IMR-90 (cell line): ENCODE measurements around the gene OXSR1. TPM values are rescaled to one million over a fixed set of nuclear protein-coding genes. Genes with fewer than 3 reads are reported as not detected.

ENCODE experiments used
- ATAC-seq: fragments of 200-7000 bp; cut with Tn5 transposase; 2 replicates; pipeline ENCODE4 v1.9.1; 2020; ENCODE audit warnings: low read depth, mild to moderate bottlenecking, moderate library complexity
- BruUV-seq: library from RNA; stranded (reverse); fragments of 400-500 nt; replicated peaks from 2 replicates; lab custom pipeline; 2021; lab: Mats Ljungman, UMichigan
- CTCF ChIA-PET: fragments of 300-600 bp; formaldehyde crosslinking; extraction: SDS; loops from one replicate; lab custom pipeline; 2021; ENCODE audit warnings: antibody characterized with exemption; lab: Yijun Ruan, JAX
- POLR2A ChIA-PET: fragments of 300-600 bp; sonication (Branson Sonifier 250); formaldehyde crosslinking; loops from one replicate; lab custom pipeline; 2022; ENCODE audit warnings: antibody characterized with exemption; ENCODE audit not compliant: unreplicated experiment; lab: Charles Lee
- DNase-seq: peaks from one replicate; pipeline ENCODE4 v3.0.0; 2013
- H2AFZ ChIP-seq: replicated peaks from 2 replicates; pipeline ENCODE3; 2013; ENCODE audit warnings: low read length, mild to moderate bottlenecking; ENCODE audit not compliant: poor library complexity
- H2AK5ac ChIP-seq: 2 replicates; pipeline ENCODE4 v1.6.1; 2013; ENCODE audit warnings: low read depth, low read length, inconsistent platforms
- H2AK9ac ChIP-seq: replicated peaks from 2 replicates; pipeline ENCODE3; 2013; ENCODE audit warnings: mild to moderate bottlenecking, low read depth, low read length, moderate library complexity; ENCODE audit not compliant: poor library complexity
- H2BK120ac ChIP-seq: 2 replicates; pipeline ENCODE4 v1.6.1; 2013; ENCODE audit warnings: low read depth, low read length, inconsistent platforms
- H2BK15ac ChIP-seq: 3 replicates; pipeline ENCODE4 v1.6.1; 2013; ENCODE audit warnings: low read depth, low read length, inconsistent platforms
- H2BK20ac ChIP-seq: 2 replicates; pipeline ENCODE4 v1.6.1; 2013; ENCODE audit warnings: low read depth, mild to moderate bottlenecking, inconsistent platforms, low read length, moderate library complexity
- H2BK5ac ChIP-seq: 2 replicates; pipeline ENCODE4 v1.6.1; 2013; ENCODE audit warnings: mild to moderate bottlenecking, low read depth, low read length, inconsistent platforms; ENCODE audit not compliant: poor library complexity, severe bottlenecking
- H3K14ac ChIP-seq: replicated peaks from 2 replicates; pipeline ENCODE4 v1.6.1; 2013; ENCODE audit warnings: low read depth, low read length, inconsistent platforms
- H3K18ac ChIP-seq: 2 replicates; pipeline ENCODE4 v1.6.1; 2013; ENCODE audit warnings: low read depth, low read length, control low read depth
- H3K23ac ChIP-seq: 2 replicates; pipeline ENCODE4 v1.6.1; 2013; ENCODE audit warnings: low read depth, low read length, inconsistent platforms
- H3K27ac ChIP-seq: 2 replicates; pipeline ENCODE4 v1.5.1; 2013; ENCODE audit warnings: mild to moderate bottlenecking, control low read depth, low read length; ENCODE audit not compliant: insufficient read depth
- H3K27me3 ChIP-seq: 2 replicates; pipeline ENCODE4 v1.6.1; 2013; ENCODE audit warnings: low read length; ENCODE audit not compliant: control insufficient read depth, insufficient read depth
- H3K36me3 ChIP-seq: 2 replicates; pipeline ENCODE4 v1.6.1; 2013; ENCODE audit warnings: low read length, mixed read lengths; ENCODE audit not compliant: control insufficient read depth, insufficient read depth
- H3K4ac ChIP-seq: 2 replicates; pipeline ENCODE4 v1.6.1; 2013; ENCODE audit warnings: low read depth, low read length, inconsistent platforms
- H3K4me1 ChIP-seq: 2 replicates; pipeline ENCODE4 v1.6.1; 2013; ENCODE audit warnings: low read length, mixed read lengths; ENCODE audit not compliant: control insufficient read depth, insufficient read depth
- H3K4me2 ChIP-seq: 2 replicates; pipeline ENCODE4 v1.6.1; 2013; ENCODE audit warnings: low read depth, mild to moderate bottlenecking, control low read depth, low read length, moderate library complexity
- H3K4me3 ChIP-seq: 2 replicates; pipeline ENCODE4 v1.5.1; 2013; ENCODE audit warnings: low read depth, mild to moderate bottlenecking, control low read depth, low read length, moderate library complexity; ENCODE audit not compliant: insufficient read depth
- H3K56ac ChIP-seq: 2 replicates; pipeline ENCODE4 v1.6.1; 2013; ENCODE audit warnings: low read length, inconsistent platforms; ENCODE audit not compliant: insufficient read depth; ENCODE audit errors: extremely low read depth
- H3K79me1 ChIP-seq, 2 experiments: 2 replicates each; pipeline ENCODE4 v1.6.1; 2013; ENCODE audit warnings: low read length in 2 of 2, inconsistent platforms in 1 of 2, low read depth in 1 of 2
- H3K9ac ChIP-seq: 2 replicates; pipeline ENCODE4 v1.6.1; 2013; ENCODE audit warnings: low read depth, low read length, control low read depth
- H3K9me1 ChIP-seq: 2 replicates; pipeline ENCODE4 v1.6.1; 2013; ENCODE audit warnings: low read length, inconsistent platforms; ENCODE audit not compliant: insufficient read depth
- H3K9me3 ChIP-seq: 2 replicates; pipeline ENCODE4 v1.6.1; 2013; ENCODE audit warnings: low read length; ENCODE audit not compliant: control insufficient read depth, insufficient read depth
- H4K20me1 ChIP-seq: 2 replicates; pipeline ENCODE4 v1.6.1; 2013; ENCODE audit warnings: low read length, inconsistent platforms; ENCODE audit not compliant: insufficient read depth
- H4K5ac ChIP-seq: 2 replicates; pipeline ENCODE4 v1.6.1; 2013; ENCODE audit warnings: mild to moderate bottlenecking, low read depth, low read length, control low read depth
- H4K8ac ChIP-seq, 2 experiments: 2 replicates each; pipeline ENCODE4 v1.6.1; 2013; ENCODE audit warnings: low read depth in 2 of 2, low read length in 2 of 2, control low read depth in 1 of 2, inconsistent platforms in 1 of 2
- H4K91ac ChIP-seq: 2 replicates; pipeline ENCODE4 v1.6.1; 2013; ENCODE audit warnings: low read depth, low read length, inconsistent platforms; ENCODE audit not compliant: insufficient read depth
- CEBPB ChIP-seq: IDR thresholded peaks from 2 replicates; pipeline ENCODE4 v1.6.1; 2012; ENCODE audit warnings: low read depth, low read length, improper control_type of control experiment
- CHD1 ChIP-seq: IDR thresholded peaks from 2 replicates; pipeline ENCODE4 v1.6.1; 2012; ENCODE audit warnings: low read depth, low read length, improper control_type of control experiment
- CTCF ChIP-seq: conservative IDR thresholded peaks from 2 replicates; pipeline ENCODE4 v1.5.1; 2012; ENCODE audit warnings: mild to moderate bottlenecking, low read depth, low read length, improper control_type of control experiment
- MAFK ChIP-seq: IDR thresholded peaks from 2 replicates; pipeline ENCODE4 v1.6.1; 2012; ENCODE audit warnings: low read depth, low read length, improper control_type of control experiment
- MXI1 ChIP-seq: IDR thresholded peaks from 2 replicates; pipeline ENCODE4 v1.6.1; 2012; ENCODE audit warnings: low read depth, mild to moderate bottlenecking, low read length, moderate library complexity, borderline replicate concordance
- NFE2L2 ChIP-seq: fragments of 150-350 bp; IDR thresholded peaks from 2 replicates; pipeline ENCODE4 v1.6.1; 2016; ENCODE audit warnings: low read depth, mild to moderate bottlenecking, low read length
- RCOR1 ChIP-seq: IDR thresholded peaks from 2 replicates; pipeline ENCODE4 v1.6.1; 2012; ENCODE audit warnings: mild to moderate bottlenecking, low read length, improper control_type of control experiment; ENCODE audit not compliant: insufficient replicate concordance
- RFX5 ChIP-seq: IDR thresholded peaks from 2 replicates; pipeline ENCODE4 v1.8.0; 2012; ENCODE audit warnings: low read depth, mild to moderate bottlenecking, low read length, moderate library complexity
- USF2 ChIP-seq: fragments of 150-350 bp; IDR thresholded peaks from 2 replicates; pipeline ENCODE4 v1.6.1; 2017; ENCODE audit warnings: mild to moderate bottlenecking, antibody characterized with exemption, low read length, low read depth
- WGBS, 2 experiments: methylation state at CpG; one replicate each; pipeline versions ENCODE4 v1.1.5 to v1.1.7; 2013; ENCODE audit warnings: missing lambda C conversion rate in 2 of 2; ENCODE audit not compliant: insufficient read length in 1 of 2; ENCODE audit errors: extremely low coverage in 2 of 2; 5-methylcytosine and 5-hydroxymethylcytosine counted together
- dilution Hi-C: fragments of 300-500 bp; cut with HindIII; formaldehyde crosslinking; loops from one replicate; pipeline ENCODE4 v1.14.3; 2018; ENCODE audit warnings: low sequenced_read_pairs; ENCODE audit not compliant: unreplicated experiment
- in situ Hi-C: fragments of 300-500 bp; cut with MboI; formaldehyde crosslinking; loops from 3 replicates; pipeline ENCODE4 v1.14.3; 2019; ENCODE audit warnings: low sequenced_read_pairs, inconsistent platforms, mixed read lengths
- intact Hi-C: fragments of 100-400 bp; cut with micrococcal nuclease; formaldehyde crosslinking; loops from 2 replicates; pipeline ENCODE4 v1.10.0; 2022
- polyA plus RNA-seq, 3 experiments: library from polyadenylated mRNA; depleted of rRNA; stranded (reverse); fragments of >200 nt; gene quantifications; 2 replicates each; pipeline ENCODE4 v1.2.3, GENCODE V29; 2012; ENCODE audit warnings: low replicate concordance in 1 of 3
- total RNA-seq: library from RNA; depleted of rRNA; stranded (reverse); fragments of >200 nt; gene quantifications from 2 replicates; pipeline ENCODE4 v1.2.3, GENCODE V29; 2012

Gene OXSR1
- total and polyA plus RNA-seq, 2 of the 4 experiments (the other 2 are of a cell fraction): 32.9 to 37.6 TPM

- Histone ChIP-seq H3K4ac (no peak overlapping the region), H4K20me1 (peaks cover 54% of the 10 kb centered on the region; the same call in 1 of the 2 replicates), H3K27ac (no peak overlapping the region), H3K4me3 (no peak overlapping the region), H4K5ac (no peak overlapping the region), H3K9me3 (no peaks in the 10 kb centered on the region), H3K18ac (no peak overlapping the region), H2AK5ac (no peak overlapping the region), H3K4me2 (no peak overlapping the region), H2BK20ac (no peak overlapping the region), H3K36me3 (peaks cover 7% of the 10 kb centered on the region), H4K8ac (no peak overlapping the region), H2BK120ac (no peak overlapping the region), H3K14ac (no peak overlapping the region), H2BK5ac (no peak overlapping the region), H3K9me1 (peaks cover 8% of the 10 kb centered on the region), H4K91ac (no peak overlapping the region), H3K27me3 (no peaks in the 10 kb centered on the region), H2BK15ac (no peak overlapping the region), H3K79me1 (peaks cover 42 to 65% of the 10 kb centered on the region in 2 experiments), H2AFZ (no peak overlapping the region), H3K23ac (no peak overlapping the region), H3K9ac (no peak overlapping the region), H3K56ac (no peak overlapping the region), H3K4me1 (peaks cover 5% of the 10 kb centered on the region), H2AK9ac (no peak overlapping the region)
- dilution Hi-C loops: no loop called here
- ChIA-PET CTCF (no interaction called here), POLR2A (no interaction called here)
- BruUV-seq: no TSS peak
- intact Hi-C loops: loop anchor here (5.0 kb wide), 1 partner anchor 35 kb away; no protein-coding TSS in a partner anchor
- TF ChIP-seq MAFK: no peak
- no peak for TF ChIP-seq USF2
- no peak for TF ChIP-seq MXI1
- no peak for TF ChIP-seq RFX5
- TF ChIP-seq CHD1: no peak
- TF ChIP-seq CEBPB: no peak
- no peak for TF ChIP-seq NFE2L2
- TF ChIP-seq RCOR1: no peak
- no peak for TF ChIP-seq CTCF
- ATAC-seq: no peak
- no CpG with 5 or more reads among the region's 1 CpG for WGBS, 2 experiments
- in situ Hi-C loops: no loop called here
- DNase-seq: no peak
Observed at GRCh38 chr3:38212141-38212540, 46.8 kb downstream of the OXSR1 start.
